H1 (cell line): ENCODE results near the gene BABAM2. TPM values are rescaled to one million over a fixed set of nuclear protein-coding genes. Genes with fewer than 3 reads are reported as not detected.

Experiments used
- CHD2 ChIP-seq: IDR thresholded peaks from 2 replicates; pipeline ENCODE4 v1.6.1; 2012; ENCODE audit warnings: low read length, improper control_type of control experiment
- FOSL1 ChIP-seq: IDR thresholded peaks from 2 replicates; pipeline ENCODE4 v1.6.1; 2011; ENCODE audit warnings: mild to moderate bottlenecking, low read depth, low read length, moderate library complexity; ENCODE audit not compliant: insufficient read depth
- NANOG ChIP-seq: IDR thresholded peaks from 2 replicates; pipeline ENCODE4 v1.6.1; 2011; ENCODE audit warnings: low read length, low read depth, mild to moderate bottlenecking, inconsistent platforms; ENCODE audit not compliant: insufficient read depth, poor library complexity, severe bottlenecking
- SAP30 ChIP-seq: fragments of 300-600 bp; sonication (generic); IDR thresholded peaks from 2 replicates; pipeline ENCODE4 v1.7.1; 2012; ENCODE audit warnings: low read length, moderate library complexity, mild to moderate bottlenecking, inconsistent platforms; ENCODE audit not compliant: insufficient read depth, insufficient replicate concordance
- polyA plus RNA-seq, 7 experiments: library from polyadenylated mRNA; depleted of rRNA in 3 of 7; stranded (reverse) in 5 of 7; unstranded in 2 of 7; fragments of >200 nt in 5 of 7; fragments of 200-250 nt in 2 of 7; gene quantifications; 1 replicate in 5 of 7; 2 replicates in 1 of 7; 4 replicates in 1 of 7; pipeline versions ENCODE4 v1.2.1 to v1.2.3, GENCODE V29; 2011 to 2013; ENCODE audit warnings: missing spikeins in 2 of 7, mixed read lengths in 2 of 7
- total RNA-seq: library from RNA; stranded (reverse); fragmentation: NEBNext Ultra II Directional; extraction: Animal tissue kit (Norgen Biotek cat#: 25700); gene quantifications from 2 replicates; pipeline ENCODE4 v1.2.1, GENCODE V29; 2021

BABAM2 gene
- total and polyA plus RNA-seq, 2 of the 8 experiments (the other 6 are each of a cell fraction or from before 2014, with no cell fraction given) = 15.8 to 20.9 TPM

- TF ChIP-seq SAP30 (no peak), CHD2 (no peak), NANOG (no peak), FOSL1 (no peak)
Observed at GRCh38 chr2:27901234-27901633, 10.7 kb downstream of the BABAM2 start (continued).
